ENCODE data around the gene ASCC3.

DNA sequence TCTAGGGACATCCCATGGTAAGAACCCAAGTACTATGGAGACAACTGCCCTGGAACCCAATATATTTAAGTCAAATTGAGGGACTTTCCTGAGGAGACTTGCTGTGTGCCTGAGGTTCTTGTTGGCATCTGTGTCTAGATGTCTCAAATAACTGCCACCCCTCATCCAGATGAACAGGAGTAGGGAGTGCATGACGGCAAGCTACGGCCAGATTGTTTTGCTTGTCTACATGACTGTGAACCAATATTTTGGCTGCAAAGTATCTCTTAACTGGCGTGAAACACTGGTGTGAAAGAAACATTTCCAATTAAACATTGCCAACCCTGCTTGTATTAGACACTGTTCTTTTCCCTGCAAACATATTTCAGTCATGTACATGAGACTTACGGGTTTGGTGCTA lies 364.0 kb downstream of the ASCC3 start:
- TF ChIP-seq, protein P1, sequence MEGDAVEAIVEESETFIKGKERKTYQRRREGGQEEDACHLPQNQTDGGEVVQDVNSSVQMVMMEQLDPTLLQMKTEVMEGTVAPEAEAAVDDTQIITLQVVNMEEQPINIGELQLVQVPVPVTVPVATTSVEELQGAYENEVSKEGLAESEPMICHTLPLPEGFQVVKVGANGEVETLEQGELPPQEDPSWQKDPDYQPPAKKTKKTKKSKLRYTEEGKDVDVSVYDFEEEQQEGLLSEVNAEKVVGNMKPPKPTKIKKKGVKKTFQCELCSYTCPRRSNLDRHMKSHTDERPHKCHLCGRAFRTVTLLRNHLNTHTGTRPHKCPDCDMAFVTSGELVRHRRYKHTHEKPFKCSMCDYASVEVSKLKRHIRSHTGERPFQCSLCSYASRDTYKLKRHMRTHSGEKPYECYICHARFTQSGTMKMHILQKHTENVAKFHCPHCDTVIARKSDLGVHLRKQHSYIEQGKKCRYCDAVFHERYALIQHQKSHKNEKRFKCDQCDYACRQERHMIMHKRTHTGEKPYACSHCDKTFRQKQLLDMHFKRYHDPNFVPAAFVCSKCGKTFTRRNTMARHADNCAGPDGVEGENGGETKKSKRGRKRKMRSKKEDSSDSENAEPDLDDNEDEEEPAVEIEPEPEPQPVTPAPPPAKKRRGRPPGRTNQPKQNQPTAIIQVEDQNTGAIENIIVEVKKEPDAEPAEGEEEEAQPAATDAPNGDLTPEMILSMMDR (conservative IDR thresholded peaks at IDR 0.05; ENCODE audit: low read length) = no peak
- no peak for TF ChIP-seq EZH2phosphoT487 (IDR thresholded peaks at IDR 0.05; ENCODE audit: borderline replicate concordance)

All from Loucy (cell line).